ENCODE measurements around the gene TNFRSF8.

Gene TNFRSF8

GRCh38 chr1:12072741-12073140 is 9.6 kb downstream of the TNFRSF8 start:
- in situ Hi-C loops (cut with HindIII; ENCODE audit: low sequenced_read_pairs), result no loop called here
- no peak for TF ChIP-seq CTCF (IDR thresholded peaks at IDR 0.05; ENCODE audit: low read depth, low read length, missing control alignments)
- H3K4me3 ChIP-seq (ENCODE audit: low read depth, low read length), result no peak overlapping the region
- no peak for DNase-seq (ENCODE audit: low read depth)

- no peak for TF ChIP-seq CTCF (IDR thresholded peaks at IDR 0.05; ENCODE audit: low read depth, low read length, missing control alignments)
- DNase-seq (ENCODE audit: low read depth), result no peak
- H3K4me3 ChIP-seq (ENCODE audit: low read depth, low read length), result no peak overlapping the region
- in situ Hi-C loops (cut with HindIII; ENCODE audit: low sequenced_read_pairs), result no loop called here
Measured at GRCh38 chr1:12073796-12074195, 10.7 kb downstream of the TNFRSF8 start.

GRCh38 chr1:12075195-12076114 is 12.4 kb downstream of the TNFRSF8 start:
- peak; percentile 37 for DNase-seq (ENCODE audit: low read depth)
- no peak for TF ChIP-seq CTCF (IDR thresholded peaks at IDR 0.05; ENCODE audit: low read depth, low read length, missing control alignments)
- in situ Hi-C loops (cut with HindIII; ENCODE audit: low sequenced_read_pairs), result no loop called here
- H3K4me3 ChIP-seq (ENCODE audit: low read depth, low read length), result no peak overlapping the region

GRCh38 chr1:12076425-12077005 is 13.4 kb downstream of the TNFRSF8 start:
- TF ChIP-seq CTCF (IDR thresholded peaks at IDR 0.05; ENCODE audit: low read depth, low read length, missing control alignments), result no peak
- no peak overlapping the region for H3K4me3 ChIP-seq (ENCODE audit: low read depth, low read length)
- in situ Hi-C loops (cut with HindIII; ENCODE audit: low sequenced_read_pairs), result no loop called here
- no peak for DNase-seq (ENCODE audit: low read depth)

- in situ Hi-C loops (cut with HindIII; ENCODE audit: low sequenced_read_pairs), result no loop called here
- no peak for DNase-seq (ENCODE audit: low read depth)
- H3K4me3 ChIP-seq (ENCODE audit: low read depth, low read length), result no peak overlapping the region
- no peak for TF ChIP-seq CTCF (IDR thresholded peaks at IDR 0.05; ENCODE audit: low read depth, low read length, missing control alignments)
Measured at GRCh38 chr1:12078575-12078937, 15.5 kb downstream of the TNFRSF8 start.

GRCh38 chr1:12078938-12079861 is 16.1 kb downstream of the TNFRSF8 start:
- in situ Hi-C loops (cut with HindIII; ENCODE audit: low sequenced_read_pairs), result no loop called here
- TF ChIP-seq CTCF (IDR thresholded peaks at IDR 0.05; ENCODE audit: low read depth, low read length, missing control alignments), result peak; percentile 78
- DNase-seq (ENCODE audit: low read depth), result peak; percentile 18
- H3K4me3 ChIP-seq (ENCODE audit: low read depth, low read length), result no peak overlapping the region
